HG02759 (cell line): ENCODE results near the gene AKR1C2.
"Not testable (repeated sequence)": the region's sequence is repeated elsewhere in the genome, so short reads cannot be mapped to it uniquely, and the experiment has no call there.

Experiments
- ATAC-seq: cut with Tn5 transposase; IDR thresholded peaks from one replicate; pipeline ENCODE4 v1.9.1; 2021; ENCODE audit warnings: mild to moderate bottlenecking, moderate library complexity; ENCODE audit not compliant: unreplicated experiment

Gene AKR1C2

DNA sequence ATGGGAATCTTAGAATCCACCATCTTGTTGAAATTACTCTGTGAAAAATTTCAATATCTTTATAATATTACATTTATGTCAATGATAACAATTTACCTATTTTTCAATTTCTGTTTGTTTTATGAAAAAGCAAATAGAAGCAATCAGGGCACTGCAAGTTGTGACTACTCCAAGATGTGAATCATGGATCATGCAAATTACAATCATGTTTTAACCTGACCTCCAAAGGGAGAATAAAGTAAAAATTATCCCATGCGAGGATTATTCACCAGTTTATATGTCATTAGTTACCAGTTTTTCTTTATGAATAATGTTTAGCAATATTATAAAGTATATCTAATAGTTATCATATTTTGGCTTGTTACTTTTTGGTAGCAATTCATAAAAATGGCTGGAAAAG lies 41.3 kb downstream of the AKR1C2 start:
- ATAC-seq, result not testable (repeated sequence)

DNA sequence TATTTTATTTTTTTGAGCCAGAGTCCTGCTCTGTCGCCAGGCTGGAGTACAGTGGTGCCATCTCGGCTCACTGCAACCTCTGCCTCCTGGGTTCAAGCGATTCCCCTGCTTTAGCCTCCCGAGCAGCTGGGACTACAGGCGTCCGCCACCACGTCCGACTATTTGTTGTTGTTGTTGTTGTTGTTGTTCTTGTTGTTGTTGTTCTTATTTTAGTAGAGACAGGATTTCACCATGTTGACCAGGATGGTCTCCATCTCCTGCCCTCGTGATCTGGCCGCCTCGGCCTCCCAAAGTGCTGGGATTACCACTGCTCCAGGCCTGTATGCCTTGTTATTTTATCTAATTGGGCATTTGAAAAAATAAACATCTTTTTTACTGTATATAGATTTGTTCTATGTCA lies 42.1 kb downstream of the AKR1C2 start:
- ATAC-seq, result not testable (repeated sequence)

DNA sequence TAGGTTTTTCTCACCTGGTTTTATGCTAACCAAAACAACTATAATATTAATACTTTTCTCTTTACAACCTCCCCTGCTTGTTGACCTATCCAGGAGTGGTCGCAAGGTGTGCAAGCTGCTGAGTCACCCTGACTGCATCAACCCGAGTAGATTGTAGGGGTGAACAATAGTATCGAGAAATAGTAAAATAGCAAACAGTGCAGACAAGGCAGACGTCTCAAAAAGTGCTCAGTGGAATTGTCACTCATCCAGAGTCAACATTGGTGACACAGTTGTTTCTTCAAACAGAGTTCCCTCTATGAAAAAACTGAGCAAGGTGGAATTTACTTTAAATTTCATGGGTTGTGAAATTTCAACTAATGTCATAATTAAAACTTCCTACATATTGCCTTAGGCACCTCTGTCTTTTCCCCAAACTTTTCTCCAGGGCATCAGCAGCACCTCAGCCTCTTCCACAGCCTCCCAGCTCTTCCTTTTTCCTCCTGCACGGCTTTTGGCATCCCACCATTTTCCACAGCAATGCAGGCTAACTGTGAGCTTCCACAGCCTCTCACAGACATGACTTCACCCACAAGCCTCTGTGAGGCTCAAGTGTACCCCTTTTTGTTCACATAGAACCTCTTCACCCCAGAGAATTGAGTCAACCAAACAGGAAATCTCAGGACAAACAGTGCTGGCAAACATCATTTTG lies 46.6 kb downstream of the AKR1C2 start:
- ATAC-seq, result not testable (repeated sequence)

DNA sequence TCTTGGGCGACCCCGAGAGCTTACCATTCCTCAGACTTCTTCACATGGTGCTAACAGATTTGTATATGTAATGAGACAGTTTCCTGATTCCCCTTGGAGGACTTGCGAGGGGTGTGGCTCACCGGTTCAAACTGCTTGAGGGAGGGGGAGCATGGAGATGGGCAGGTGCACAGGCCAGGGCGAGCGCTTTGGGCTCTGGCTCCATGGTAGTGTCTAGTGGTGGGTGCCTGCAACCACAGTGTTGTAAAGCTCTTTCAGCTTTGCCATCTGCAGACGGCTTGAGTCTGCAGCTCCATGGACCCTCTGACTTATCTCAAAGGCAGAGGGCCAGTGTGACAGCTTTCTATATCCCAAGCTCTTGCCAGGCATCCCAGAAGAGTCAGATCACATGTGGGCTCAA lies 47.6 kb downstream of the AKR1C2 start:
- not testable (repeated sequence) for ATAC-seq

DNA sequence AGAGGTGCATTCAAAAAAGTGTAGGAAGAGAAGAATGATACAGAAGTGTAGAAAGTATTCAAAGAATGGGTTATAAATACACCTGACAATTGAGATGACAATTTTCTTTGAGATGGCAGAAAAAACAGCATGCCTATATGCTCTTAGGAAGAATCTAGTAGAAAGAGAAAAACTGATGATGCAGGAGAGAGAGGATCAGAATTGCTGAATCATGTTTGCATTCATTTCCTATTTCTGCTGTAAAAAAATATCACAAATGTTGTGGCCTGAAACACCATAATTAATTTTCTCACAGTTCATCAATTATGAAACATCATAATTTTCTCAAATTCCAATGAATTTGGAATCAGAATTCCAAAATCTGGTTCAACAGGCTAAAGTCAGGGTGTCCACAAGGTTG lies 50.3 kb downstream of the AKR1C2 start:
- ATAC-seq, result no peak

DNA sequence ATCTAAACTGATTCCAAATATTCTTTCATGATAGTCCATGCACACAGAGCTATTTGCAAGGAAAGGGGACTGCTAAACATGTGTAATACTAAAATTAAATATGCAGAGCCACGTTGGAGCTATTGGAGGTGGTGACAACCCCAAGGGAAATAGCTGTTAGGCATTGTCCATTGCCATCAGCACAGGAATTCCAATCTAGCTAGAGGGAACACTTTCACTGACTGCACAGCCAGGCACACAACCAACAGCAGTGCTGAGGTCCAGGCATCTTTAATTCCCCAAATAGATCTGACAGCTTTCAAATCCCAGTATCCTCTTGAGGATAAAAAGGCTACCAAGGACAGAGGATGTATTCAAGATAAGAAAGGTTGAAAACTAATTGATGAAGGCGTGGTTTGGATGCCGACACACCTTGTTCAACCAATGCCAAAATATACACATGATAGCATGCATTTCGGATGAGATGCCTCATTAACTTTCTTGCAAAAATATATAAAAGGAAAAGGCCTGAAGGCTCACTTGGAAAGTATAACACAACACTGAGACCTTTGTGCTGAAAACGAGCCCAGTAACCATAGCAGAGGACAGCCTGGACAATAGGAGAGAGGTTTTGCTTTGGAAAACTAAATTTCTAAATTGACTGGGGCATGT lies 52.0 kb downstream of the AKR1C2 start:
- ATAC-seq, result not testable (repeated sequence)

DNA sequence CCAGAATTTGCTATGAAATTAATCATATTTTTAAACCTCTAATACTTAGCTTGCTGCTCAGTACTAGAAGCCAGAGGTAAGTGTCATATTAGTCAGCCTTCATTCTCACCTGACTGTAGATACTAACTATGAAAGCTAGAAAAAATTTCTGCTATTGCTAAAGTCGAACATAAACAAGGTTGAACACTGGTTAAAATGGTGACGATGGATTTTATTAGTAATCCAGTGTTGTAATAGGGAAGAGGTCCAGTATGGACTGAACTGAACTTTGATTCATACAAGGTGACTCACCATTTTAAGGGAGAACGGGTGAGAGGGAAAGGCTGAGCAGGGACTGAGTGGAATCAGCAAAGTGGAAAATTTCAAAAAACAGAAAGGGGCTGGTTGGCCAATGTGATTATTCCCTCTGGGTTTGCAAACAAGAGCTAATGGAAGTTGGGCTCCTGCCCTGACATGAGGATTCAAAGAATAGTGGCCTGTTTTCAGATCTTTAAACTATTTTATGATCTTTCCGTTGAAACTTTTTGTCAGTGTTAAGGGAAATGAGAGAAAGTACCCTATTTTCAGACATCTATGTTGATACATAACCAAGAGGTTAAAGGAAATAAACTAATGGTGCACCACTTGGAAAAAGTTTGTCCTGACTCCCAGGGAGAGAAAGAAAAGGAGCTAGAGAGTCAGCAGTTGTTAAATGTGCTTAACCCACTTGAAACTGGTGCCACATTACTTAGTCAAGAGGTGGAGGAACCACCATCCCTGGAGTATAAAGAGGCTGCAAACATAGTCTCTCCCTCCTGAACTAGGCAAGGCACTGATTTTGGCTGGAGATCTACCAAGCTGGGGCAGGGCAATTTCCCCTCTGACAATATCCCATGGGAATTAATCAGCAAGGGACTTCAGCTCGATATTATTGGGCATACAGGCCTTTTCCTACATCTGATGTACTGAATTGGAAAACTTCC lies 55.7 kb downstream of the AKR1C2 start:
- no peak for ATAC-seq

DNA sequence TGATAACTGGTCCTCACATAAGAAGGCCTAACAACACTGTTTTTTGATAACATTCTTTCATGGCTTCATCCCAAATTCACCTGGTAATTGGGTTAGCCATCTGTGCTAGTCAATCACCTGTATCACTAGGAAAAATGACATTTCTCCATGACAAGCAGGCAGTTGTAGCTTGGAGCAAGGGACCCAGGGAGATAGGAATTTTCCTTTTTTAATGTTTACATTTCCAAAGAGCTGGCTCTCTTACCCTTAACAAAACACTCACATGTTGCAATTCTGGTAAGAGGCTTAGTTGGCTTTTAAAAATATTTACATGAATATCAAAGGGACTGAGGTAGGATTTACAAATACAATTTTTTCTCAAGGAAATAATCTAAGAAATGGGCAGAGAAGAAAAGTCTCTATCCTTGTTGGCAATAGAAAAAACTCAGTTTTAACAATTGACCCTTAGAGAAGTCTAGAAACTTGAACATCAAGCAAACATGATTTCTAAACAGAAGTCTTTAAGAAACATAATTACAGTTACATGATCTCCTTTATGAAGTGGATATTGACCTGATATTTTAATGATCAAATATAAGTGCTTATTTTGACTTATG lies 56.5 kb downstream of the AKR1C2 start:
- ATAC-seq, result no peak

DNA sequence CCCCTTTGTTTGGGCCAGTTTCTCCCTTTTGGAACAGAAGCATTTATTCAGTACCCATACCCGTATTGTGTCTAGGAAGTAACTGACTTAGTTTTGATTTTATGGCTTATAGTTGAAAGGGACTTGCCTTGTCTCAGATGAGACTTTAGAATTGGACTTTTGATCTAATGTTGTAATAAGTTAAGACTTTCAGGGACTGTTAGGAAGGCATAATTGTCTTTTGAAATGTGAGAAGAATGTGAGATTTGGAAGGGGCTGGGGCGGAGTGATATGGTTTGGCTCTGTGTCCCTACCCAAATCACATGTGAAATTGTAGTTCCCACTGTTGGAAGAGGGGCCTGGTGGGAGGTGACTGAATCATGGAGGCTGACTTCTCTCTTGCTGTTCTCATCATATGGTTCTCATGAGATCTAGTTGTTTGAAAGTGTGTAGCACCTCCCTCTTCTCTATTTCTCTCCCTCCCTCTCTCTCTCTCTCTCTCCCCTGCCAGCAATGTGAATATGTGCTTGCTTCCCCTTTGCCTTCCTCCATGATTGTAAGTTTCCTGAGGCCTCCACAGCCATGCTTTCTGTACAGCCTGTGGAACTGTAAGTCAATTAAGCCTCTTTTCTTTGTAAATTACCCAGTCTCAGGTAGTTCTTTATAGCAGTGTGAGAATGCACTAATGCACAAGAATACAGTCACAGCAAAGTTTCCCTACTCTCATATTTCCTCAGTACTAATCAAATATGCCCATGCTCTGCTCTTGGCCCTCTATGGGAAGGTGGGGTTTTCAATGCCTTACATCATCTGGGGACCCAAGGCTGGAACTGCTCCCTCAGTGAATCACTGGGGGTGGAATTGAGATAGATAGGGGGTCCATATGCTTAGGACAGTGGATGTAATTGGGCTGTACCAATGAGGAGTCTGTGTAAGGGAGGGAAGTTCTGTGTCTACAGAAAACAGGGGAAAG lies 57.6 kb downstream of the AKR1C2 start:
- ATAC-seq, result no peak

DNA sequence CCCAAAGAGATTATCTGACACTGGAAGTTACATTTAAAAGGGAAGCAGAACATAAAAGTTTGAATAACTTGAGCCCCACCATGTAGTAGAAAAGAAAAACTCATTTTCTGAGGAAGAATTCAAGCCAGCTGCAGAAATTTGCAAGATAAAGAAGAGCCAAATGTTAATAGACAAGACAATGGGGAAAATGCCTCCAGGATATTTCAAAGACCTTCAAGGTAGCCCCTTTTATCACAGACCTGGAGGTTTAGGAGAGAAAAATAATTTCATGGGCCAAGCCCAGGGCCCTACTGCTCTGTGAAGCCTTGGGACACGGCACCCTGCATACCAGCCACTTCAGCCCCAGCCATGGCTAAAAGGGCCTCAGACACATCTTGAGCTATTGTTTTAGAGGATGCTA lies 58.8 kb downstream of the AKR1C2 start:
- no peak for ATAC-seq

DNA sequence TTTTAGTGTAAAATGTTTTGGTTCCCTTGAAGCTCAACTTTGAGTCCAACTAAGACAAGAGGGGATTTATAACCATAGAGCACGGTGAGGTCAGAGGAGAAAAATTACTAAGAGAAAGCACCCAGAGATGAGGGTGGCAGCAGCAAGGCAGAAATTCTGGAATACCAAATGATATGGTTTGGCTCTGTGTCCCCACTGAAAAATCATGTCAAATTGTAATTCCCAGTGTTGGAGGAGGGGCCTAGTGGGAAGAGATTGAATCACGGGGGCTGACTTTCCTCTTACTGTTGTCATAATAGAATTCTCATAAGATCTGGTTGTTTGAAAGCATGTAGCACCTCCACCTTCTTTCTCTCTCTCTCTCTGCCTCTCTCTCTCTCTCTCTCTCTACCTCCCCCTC lies 59.8 kb downstream of the AKR1C2 start:
- ATAC-seq, result no peak

DNA sequence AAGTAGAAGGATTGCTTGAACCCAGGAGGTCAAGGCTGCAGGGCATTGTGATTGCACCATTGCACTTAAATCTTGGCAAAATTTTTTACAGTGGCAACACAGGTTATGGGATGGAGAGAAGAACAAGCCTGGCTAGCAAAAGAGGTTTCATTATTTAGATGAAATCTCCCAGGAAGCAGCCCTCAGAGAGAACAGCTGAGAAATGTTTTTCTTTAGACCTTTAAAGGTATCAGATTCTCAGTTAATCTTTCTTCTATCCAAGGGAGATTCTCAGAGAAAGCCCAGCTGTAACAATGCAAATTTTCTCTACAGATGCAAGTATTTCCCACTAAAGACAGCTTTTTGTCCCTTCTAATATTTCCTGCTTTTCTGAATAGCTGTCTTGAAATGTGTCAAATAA lies 60.2 kb downstream of the AKR1C2 start:
- ATAC-seq, result not testable (repeated sequence)

DNA sequence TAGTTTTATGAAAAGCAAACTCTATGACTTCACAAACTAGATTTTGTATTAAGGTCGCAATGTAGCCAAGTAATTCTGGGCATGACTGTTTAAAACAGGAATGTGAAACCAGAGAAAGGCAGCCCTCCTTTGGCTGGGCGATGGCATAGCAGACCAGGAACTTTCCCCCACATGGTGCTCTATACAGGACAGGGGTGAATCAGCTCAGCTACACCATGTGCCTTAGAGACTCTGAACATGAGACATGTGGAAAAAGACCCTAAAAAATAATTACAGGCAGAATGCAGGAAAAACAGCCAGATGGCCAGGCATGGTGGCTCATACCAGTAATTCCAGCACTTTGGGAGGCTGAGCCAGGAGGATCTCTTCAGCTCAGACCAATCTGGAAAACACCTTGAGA lies 60.7 kb downstream of the AKR1C2 start:
- ATAC-seq, result not testable (repeated sequence)

DNA sequence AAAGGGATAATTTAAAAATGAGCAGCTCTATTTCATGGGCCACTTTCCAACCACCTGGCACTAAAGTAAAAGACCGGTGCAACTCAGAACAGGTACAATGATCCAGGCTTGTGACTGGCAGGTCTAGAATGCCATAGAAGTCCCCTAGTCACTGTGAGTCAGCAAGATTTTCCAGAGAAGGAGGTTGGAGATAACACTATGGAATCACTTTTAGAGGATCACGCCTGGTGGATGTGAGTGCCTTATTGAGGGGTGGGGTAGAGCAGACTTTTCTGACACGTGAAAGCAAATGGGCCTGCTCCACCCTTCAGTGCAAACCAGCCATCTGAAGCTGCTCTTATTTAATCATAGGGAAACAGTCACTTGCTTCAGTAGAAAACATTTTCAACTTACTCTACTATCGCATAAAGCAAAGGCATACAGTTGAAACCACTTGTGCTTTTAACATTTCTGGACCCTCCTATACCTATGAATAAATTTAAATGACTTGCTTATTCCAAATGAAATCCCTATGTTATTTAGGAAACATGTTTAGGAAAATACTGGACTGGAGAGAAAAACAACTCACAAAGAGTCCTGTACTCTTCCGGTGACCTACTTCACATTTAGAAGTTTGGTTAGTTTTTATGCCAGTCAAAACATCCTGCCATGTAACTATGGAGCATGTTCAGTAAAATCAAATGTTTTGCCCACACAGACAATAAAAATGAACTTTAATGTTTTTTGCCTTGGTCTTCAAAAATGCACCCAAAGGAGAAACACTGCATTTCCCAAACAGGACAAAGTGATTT lies 61.9 kb downstream of the AKR1C2 start:
- no peak for ATAC-seq

DNA sequence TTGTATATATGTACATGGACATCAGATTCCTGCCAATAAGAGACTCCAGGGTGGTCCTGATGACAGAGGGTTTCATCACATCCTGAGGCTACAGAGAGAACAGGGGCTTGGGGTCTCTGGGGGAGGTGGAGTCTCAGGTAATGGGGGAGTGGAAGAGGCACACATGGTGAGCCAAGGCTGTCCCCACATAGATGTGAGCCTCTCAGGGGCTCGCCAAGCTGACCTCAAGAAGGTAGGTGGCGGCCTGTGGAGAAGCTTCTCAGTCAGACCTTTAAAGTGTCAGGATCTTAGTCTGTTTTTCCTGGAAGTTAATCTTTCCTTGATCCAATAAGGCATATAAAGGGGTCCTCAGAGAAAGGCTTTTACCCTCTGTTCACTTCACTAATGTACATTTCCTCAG lies 62.7 kb downstream of the AKR1C2 start:
- not testable (repeated sequence) for ATAC-seq

DNA sequence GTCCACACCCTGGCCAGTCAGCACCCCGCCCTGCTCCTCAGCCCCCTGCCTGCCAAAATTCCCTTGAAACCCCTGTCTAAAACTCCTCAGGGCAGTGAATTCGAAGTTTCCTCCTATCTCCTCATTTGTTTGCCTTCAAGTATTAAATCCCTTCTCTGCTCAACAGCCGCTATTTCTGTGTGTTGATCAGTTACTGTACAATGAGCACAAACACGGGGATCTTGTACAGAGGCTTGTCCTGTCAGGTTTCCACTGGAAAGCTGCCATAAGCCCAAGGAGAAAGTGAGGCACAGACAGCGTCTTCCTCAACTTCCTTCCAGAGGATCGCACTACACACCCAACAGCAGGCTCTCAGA lies 63.6 kb downstream of the AKR1C2 start:
- not testable (repeated sequence) for ATAC-seq

DNA sequence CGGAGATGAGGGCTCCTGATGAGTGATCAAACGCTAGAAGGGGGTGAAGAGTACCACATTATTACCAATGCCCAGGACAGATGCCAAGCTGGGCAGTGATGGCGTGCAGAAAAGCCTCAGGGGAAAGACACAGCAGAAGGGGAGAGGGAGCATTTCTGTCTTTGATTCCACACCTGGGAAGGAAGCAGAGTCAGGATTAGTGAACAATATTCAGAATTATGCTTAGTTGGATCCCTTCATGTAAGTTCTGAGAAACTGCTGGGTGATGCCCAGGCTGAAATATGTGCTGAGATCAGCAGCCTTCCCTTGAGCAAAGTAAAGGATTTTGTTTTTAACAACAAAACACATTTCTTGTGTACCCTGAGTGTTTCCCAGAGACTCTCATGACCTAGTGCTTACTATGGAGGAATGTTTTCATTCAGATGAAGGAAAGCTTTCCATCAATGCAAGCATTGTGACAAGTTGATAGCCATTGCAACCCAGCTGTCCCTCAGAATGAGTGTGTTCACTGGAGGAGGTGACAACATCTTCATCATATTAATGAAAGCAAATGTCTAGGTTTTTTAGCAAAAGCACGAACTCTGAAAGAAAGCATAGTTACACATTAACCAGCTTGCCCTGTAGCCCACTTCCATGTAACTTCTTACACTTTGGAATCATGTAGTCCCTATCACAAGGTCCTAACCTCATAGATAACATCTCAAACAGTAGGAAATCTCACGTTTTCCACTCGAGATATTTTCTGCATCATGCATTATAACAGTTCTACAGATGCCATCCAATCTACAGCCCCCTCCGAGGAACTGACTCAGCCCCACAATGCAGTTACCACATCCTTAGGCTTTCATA lies 64.2 kb downstream of the AKR1C2 start:
- ATAC-seq, result no peak
